Islet of Langerhans (tissue), 1 donor: ENCODE measurements around the gene FPR1.

Source experiments
- FAIRE-seq: peaks from one replicate; lab custom pipeline; 2011; peaks lifted over from hg19 to GRCh38; lab: Jason Lieb, UNC

FPR1 gene

GRCh38 chr19:51751655-51752054 is at the start of gene FPR1:
Gene FPR1, minus strand, starts transcription at chr19:51751878. Its CDS starts 4,884 bp downstream, at chr19:51746994.
- FAIRE-seq, result no peak

- FAIRE-seq, result no peak
Measured at GRCh38 chr19:51800473-51801244, 49.0 kb upstream of the FPR1 start.

GRCh38 chr19:51799774-51800472 is 48.2 kb upstream of the FPR1 start:
- FAIRE-seq, result no peak

GRCh38 chr19:51799034-51799773 is 47.5 kb upstream of the FPR1 start:
- no peak for FAIRE-seq

GRCh38 chr19:51798062-51798461 is 46.4 kb upstream of the FPR1 start:
- FAIRE-seq, result no peak

GRCh38 chr19:51797480-51797879 is 45.8 kb upstream of the FPR1 start:
- FAIRE-seq, result no peak

- no peak for FAIRE-seq
Measured at GRCh38 chr19:51796195-51796679, 44.6 kb upstream of the FPR1 start.

GRCh38 chr19:51794885-51795490 is 43.3 kb upstream of the FPR1 start, which contains the start of gene FPR3:
Gene FPR3, plus strand, starts transcription at chr19:51795157. Its CDS starts 28,592 bp downstream, at chr19:51823749.
- no peak for FAIRE-seq

- no peak for FAIRE-seq
Measured at GRCh38 chr19:51793994-51794393, 42.3 kb upstream of the FPR1 start.

GRCh38 chr19:51792932-51793331 is 41.3 kb upstream of the FPR1 start:
- no peak for FAIRE-seq

- no peak for FAIRE-seq
Measured at GRCh38 chr19:51789061-51789795, 37.5 kb upstream of the FPR1 start.

- no peak for FAIRE-seq
Measured at GRCh38 chr19:51788029-51788428, 36.4 kb upstream of the FPR1 start.

GRCh38 chr19:51786646-51787494 is 35.2 kb upstream of the FPR1 start:
- no peak for FAIRE-seq

GRCh38 chr19:51784922-51785690 is 33.4 kb upstream of the FPR1 start:
- no peak for FAIRE-seq

- no peak for FAIRE-seq
Measured at GRCh38 chr19:51784109-51784785, 32.6 kb upstream of the FPR1 start.

GRCh38 chr19:51783372-51783771 is 31.7 kb upstream of the FPR1 start:
- no peak for FAIRE-seq

GRCh38 chr19:51781999-51782398 is 30.3 kb upstream of the FPR1 start:
- FAIRE-seq, result no peak

GRCh38 chr19:51780270-51780669 is 28.6 kb upstream of the FPR1 start:
- FAIRE-seq, result no peak

- FAIRE-seq, result no peak
Measured at GRCh38 chr19:51779703-51780102, 28.0 kb upstream of the FPR1 start.
